Type B pancreatic cell (in vitro differentiated cells): ENCODE data around the gene LHX2. TPM values are rescaled to one million over a fixed set of nuclear protein-coding genes. Genes with fewer than 3 reads are reported as not detected.
A peak's percentile ranks its signal among the peaks of the same experiment; 100 is the strongest.

Experiments
- DNase-seq: peaks from one replicate; pipeline ENCODE4 v3.0.0; 2021; ENCODE audit warnings: mixed read lengths; ENCODE audit not compliant: unreplicated experiment; ENCODE audit errors: extremely low spot score
- H3K27ac Mint-ChIP-seq: 2 replicates; pipeline ENCODE4 v1.8.0; 2021; ENCODE audit warnings: mild to moderate bottlenecking, mixed read lengths
- H3K27me3 Mint-ChIP-seq: 2 replicates; pipeline ENCODE4 v1.8.0; 2021; ENCODE audit warnings: mixed read lengths
- H3K36me3 Mint-ChIP-seq: 2 replicates; pipeline ENCODE4 v1.8.0; 2021; ENCODE audit warnings: mixed read lengths
- H3K4me1 Mint-ChIP-seq: one replicate; pipeline ENCODE4 v1.8.0; 2021; ENCODE audit warnings: mixed read lengths; ENCODE audit not compliant: unreplicated experiment
- H3K4me3 Mint-ChIP-seq: 2 replicates; pipeline ENCODE4 v1.8.0; 2021; ENCODE audit warnings: mild to moderate bottlenecking, mixed read lengths
- H3K9me3 Mint-ChIP-seq: 2 replicates; pipeline ENCODE4 v1.8.0; 2021; ENCODE audit warnings: mixed read lengths
- CTCF ChIP-seq: fragments of 200-600 bp; sonication (generic); conservative IDR thresholded peaks from 2 replicates; pipeline ENCODE4 v1.5.0; 2021; ENCODE audit warnings: antibody characterized with exemption, mild to moderate bottlenecking
- total RNA-seq: library from RNA; stranded (reverse); gene quantifications from 2 replicates; pipeline ENCODE4 v1.2.1, GENCODE V29; 2021; ENCODE audit warnings: low replicate concordance

Gene LHX2
- total RNA-seq, 1 donor from 2014 or later = 1.2 TPM

- peak overlapping the region; percentile 72 for H3K4me3 Mint-ChIP-seq
- peaks cover 90% of the 10 kb centered on the region for H3K27me3 Mint-ChIP-seq
- no peak overlapping the region for H3K27ac Mint-ChIP-seq
- no peaks in the 10 kb centered on the region for H3K9me3 Mint-ChIP-seq
- no peak for DNase-seq
- no peak for TF ChIP-seq CTCF
- H3K36me3 Mint-ChIP-seq = no peaks in the 10 kb centered on the region
- H3K4me1 Mint-ChIP-seq = peaks cover 16% of the 10 kb centered on the region
These were observed 1.9 kb upstream of the LHX2 start for GRCh38 chr9:124009531-124010217.

- H3K27ac Mint-ChIP-seq = no peak overlapping the region
- peaks cover 16% of the 10 kb centered on the region for H3K4me1 Mint-ChIP-seq
These were observed 1.3 kb upstream of the LHX2 start for GRCh38 chr9:124010303-124010664.

GRCh38 chr9:124010665-124011321 is 775 bp upstream of the LHX2 start:
- TF ChIP-seq CTCF = no peak
- no peaks in the 10 kb centered on the region for H3K36me3 Mint-ChIP-seq
- peaks cover 90% of the 10 kb centered on the region for H3K27me3 Mint-ChIP-seq
- peaks cover 16% of the 10 kb centered on the region for H3K4me1 Mint-ChIP-seq
- H3K4me3 Mint-ChIP-seq = peak overlapping the region; percentile 72
- H3K9me3 Mint-ChIP-seq = no peaks in the 10 kb centered on the region
- no peak overlapping the region for H3K27ac Mint-ChIP-seq
- DNase-seq = no peak

More at GRCh38 chr9:124010303-124010664, 1.3 kb upstream of the LHX2 start:
- H3K27me3 Mint-ChIP-seq = peaks cover 90% of the 10 kb centered on the region
- H3K4me3 Mint-ChIP-seq = peak overlapping the region; percentile 72
- DNase-seq = no peak
- H3K36me3 Mint-ChIP-seq = no peaks in the 10 kb centered on the region
- no peaks in the 10 kb centered on the region for H3K9me3 Mint-ChIP-seq
- TF ChIP-seq CTCF = no peak

- DNase-seq = no peak
- TF ChIP-seq CTCF = no peak
- Mint-ChIP-seq H3K9me3 (no peaks in the 10 kb centered on the region), H3K27me3 (peaks cover 87% of the 10 kb centered on the region), H3K27ac (no peak overlapping the region), H3K36me3 (no peaks in the 10 kb centered on the region), H3K4me1 (peaks cover 26% of the 10 kb centered on the region), H3K4me3 (peak overlapping the region; percentile 74)
These were observed 1.1 kb downstream of the LHX2 start for GRCh38 chr9:124012368-124013301.

GRCh38 chr9:124013309-124014210 is 2.0 kb downstream of the LHX2 start:
- DNase-seq = no peak
- no peaks in the 10 kb centered on the region for H3K9me3 Mint-ChIP-seq

More at GRCh38 chr9:124013309-124014210, 2.0 kb downstream of the LHX2 start:
- H3K27ac Mint-ChIP-seq = no peak overlapping the region
- H3K36me3 Mint-ChIP-seq = no peaks in the 10 kb centered on the region
- TF ChIP-seq CTCF = no peak
- H3K4me3 Mint-ChIP-seq = peak overlapping the region; percentile 74
- H3K27me3 Mint-ChIP-seq = peaks cover 86% of the 10 kb centered on the region
- peaks cover 19% of the 10 kb centered on the region for H3K4me1 Mint-ChIP-seq
